Omental fat pad (tissue), 4 donors: ENCODE data around the gene RPRD1B. TPM values are rescaled to one million over a fixed set of nuclear protein-coding genes. Genes with fewer than 3 reads are reported as not detected.
A peak's percentile ranks its signal among the peaks of the same experiment; 100 is the strongest.

Source experiments
- ATAC-seq: fragments of 150-250 bp; one replicate; pipeline ENCODE4 v1.9.1; 2016; ENCODE audit warnings: mild to moderate bottlenecking, moderate library complexity; ENCODE audit not compliant: low FRiP score
- DNase-seq: peaks from one replicate; pipeline ENCODE4 v3.0.0-alpha.2; 2019; ENCODE audit warnings: low spot score
- total RNA-seq, 4 donors: library from RNA; depleted of rRNA; stranded (reverse); fragments of >200 nt; gene quantifications; one replicate each; pipeline ENCODE4 v1.1.0, GENCODE V29; 2016
- TF ChIP-seq, protein P1 (sequence below), 3 donors: fragments of 450-650 bp; IDR thresholded peaks; one replicate each; pipeline ENCODE4 v1.5.1; 2016 to 2017; ENCODE audit warnings: antibody characterized with exemption in 3 of 3, mild to moderate bottlenecking in 3 of 3, moderate library complexity in 2 of 3

Gene RPRD1B
- total RNA-seq, 4 donors from 2014 or later = 24.1 to 33.5 (median 28.2) TPM

DNA sequence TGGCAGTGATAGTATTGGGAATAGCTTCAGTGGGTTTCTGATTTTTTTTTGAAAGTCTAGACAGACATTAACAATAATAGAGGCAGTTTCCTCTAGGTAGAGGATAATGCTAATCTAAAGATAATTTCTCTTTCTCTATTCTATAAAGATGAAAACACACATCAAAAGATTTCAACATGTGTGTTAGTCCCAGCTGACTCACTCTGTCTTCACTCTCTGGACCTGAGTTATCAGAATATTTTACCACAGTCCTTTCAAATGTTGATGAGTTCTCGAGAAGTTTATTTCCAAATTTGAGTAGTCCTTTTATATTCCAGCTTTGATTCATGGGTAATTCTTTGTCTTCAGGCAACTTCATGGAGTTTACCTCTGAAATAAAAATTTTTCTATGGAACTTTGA lies 17.1 kb downstream of the RPRD1B start:
- TF ChIP-seq, protein P1, sequence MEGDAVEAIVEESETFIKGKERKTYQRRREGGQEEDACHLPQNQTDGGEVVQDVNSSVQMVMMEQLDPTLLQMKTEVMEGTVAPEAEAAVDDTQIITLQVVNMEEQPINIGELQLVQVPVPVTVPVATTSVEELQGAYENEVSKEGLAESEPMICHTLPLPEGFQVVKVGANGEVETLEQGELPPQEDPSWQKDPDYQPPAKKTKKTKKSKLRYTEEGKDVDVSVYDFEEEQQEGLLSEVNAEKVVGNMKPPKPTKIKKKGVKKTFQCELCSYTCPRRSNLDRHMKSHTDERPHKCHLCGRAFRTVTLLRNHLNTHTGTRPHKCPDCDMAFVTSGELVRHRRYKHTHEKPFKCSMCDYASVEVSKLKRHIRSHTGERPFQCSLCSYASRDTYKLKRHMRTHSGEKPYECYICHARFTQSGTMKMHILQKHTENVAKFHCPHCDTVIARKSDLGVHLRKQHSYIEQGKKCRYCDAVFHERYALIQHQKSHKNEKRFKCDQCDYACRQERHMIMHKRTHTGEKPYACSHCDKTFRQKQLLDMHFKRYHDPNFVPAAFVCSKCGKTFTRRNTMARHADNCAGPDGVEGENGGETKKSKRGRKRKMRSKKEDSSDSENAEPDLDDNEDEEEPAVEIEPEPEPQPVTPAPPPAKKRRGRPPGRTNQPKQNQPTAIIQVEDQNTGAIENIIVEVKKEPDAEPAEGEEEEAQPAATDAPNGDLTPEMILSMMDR (IDR thresholded peaks at IDR 0.05) = no peak
- peak; percentile 69 for ATAC-seq
- no peak for DNase-seq

DNA sequence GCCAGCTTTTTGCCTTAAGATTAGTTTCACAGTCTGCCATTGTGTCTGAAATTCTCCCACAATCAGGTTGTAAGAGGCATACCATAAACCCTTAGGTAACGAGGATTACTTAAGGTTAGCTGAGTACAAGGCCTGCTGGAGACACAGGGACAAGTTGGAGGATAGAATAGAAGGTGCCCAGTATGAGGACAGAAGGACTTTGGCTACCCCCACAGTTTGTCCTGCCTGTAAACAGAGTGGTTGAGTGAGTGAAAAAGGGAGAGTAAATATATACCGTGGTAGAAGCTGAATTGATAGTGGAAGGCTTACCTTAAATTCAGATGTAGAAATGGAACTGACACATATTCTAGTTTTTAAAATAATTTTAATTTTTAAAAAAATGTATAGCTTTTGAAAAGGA lies 19.3 kb downstream of the RPRD1B start:
- DNase-seq = no peak
- TF ChIP-seq, protein P1 (IDR thresholded peaks at IDR 0.05) = no peak
- no peak for ATAC-seq

DNA sequence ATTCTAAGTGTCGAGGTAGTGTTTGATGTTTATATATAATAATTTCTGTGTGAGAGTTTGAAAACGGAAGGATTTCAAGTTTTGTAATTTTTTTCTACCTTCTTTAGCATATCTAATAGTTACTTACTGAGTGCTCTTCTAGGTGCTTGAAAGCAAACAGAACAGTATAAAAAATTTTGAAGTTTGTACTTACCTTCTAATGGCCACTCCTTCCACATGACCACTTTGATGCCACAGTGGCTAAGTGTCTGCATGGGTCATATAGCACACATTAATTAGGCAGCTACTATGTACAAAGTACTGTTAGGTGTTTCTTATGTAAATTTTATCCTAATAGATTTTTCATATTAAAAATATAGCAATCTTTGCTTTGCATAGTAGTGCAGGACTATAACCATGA lies 21.1 kb downstream of the RPRD1B start:
- DNase-seq (no peak), ATAC-seq (no peak)
- TF ChIP-seq, protein P1 (IDR thresholded peaks at IDR 0.05) = no peak

DNA sequence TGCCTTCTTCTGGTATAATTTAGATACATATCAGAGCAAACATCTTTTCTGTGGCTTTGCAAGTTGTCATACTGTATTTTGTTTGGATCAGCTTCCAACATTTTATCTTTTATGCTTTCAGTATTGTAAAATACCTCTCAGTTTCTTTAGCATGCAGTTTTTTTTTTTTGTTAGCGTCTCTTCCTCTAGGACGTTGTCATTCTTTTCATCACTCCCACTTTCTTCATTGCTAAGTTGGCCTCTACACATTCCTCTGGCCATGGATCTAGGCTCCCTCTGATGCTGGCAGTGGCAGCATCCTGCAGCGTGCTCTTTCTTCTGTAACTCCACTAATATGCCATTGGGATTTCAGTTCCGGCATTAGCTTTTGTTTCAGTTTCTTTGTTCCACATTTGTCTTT lies 21.7 kb downstream of the RPRD1B start:
- ATAC-seq (no peak), DNase-seq (no peak)
- TF ChIP-seq, protein P1 (IDR thresholded peaks at IDR 0.05) = no peak

DNA sequence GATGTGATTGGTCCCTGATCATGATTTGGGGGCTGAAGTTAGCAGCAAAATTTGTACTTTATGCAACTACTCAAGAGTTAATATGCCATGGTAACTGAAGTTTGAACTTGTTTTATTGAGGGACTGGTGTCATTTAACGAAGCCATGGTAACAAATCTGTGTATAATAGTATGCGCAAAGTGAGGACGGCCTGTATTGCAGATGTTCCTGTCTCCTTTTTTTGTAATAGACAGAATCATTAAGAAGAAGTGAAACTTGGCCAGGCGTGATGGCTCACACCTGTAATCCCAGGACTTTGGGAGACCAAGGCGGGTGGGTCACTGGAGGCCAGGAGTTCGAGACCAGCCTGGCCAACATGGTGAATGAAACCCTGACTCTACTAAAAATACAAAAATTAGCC lies 22.3 kb downstream of the RPRD1B start:
- no peak for ATAC-seq
- TF ChIP-seq, protein P1 (IDR thresholded peaks at IDR 0.05) = no peak
- DNase-seq = no peak

DNA sequence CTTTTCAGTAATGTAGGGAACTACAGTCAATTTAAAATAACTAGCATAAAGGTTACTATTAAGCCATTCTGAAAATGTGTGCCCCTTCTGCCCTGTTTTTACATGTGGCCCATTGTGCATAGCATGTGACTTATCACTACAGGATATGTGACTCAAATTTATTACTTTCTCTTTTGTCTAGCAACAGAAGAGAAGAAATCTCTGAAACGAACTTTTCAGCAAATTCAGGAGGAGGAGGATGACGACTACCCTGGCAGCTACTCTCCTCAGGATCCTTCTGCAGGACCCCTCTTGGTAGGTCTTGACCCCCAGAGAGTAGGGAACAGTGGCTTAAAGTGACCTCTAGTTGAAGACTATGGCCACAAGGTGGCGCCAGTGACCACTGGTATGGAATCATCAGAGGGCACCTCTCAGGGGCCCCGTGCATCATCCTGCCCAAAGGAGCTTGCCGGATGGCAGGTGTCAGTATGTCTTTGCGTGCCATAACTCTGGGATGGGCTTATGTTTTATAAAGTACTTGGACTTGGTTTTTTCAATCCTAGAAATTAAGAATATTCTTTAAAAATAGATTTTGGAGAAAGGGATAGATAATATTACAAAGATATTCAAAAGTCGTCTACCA lies 23.9 kb downstream of the RPRD1B start:
- TF ChIP-seq, protein P1 (IDR thresholded peaks at IDR 0.05) = peak in 2 of 3 donors; percentile 46 to 79
- DNase-seq = peak; percentile 99
- ATAC-seq = peak; percentile 76

DNA sequence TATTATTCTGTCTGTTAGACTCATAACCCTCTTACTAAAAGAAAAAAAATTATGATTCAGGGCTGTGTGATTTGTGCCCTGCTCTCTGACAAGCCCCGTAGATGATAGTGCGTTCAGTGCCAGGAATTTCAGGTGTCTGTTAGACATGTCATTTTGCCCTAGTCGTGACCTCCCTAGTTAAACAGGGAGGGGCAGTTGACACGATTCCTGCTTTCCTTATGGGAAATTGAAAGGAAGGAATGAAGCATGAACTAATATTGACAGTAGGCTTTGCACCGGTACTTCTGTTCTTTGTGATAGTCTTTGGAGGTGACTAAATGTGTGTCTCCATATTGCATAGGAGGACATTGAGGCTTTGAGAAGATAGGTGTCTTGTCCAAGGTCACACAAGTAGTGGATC lies 26.3 kb downstream of the RPRD1B start:
- DNase-seq (no peak), ATAC-seq (no peak)
- TF ChIP-seq, protein P1 (IDR thresholded peaks at IDR 0.05) = no peak
